Loucy (cell line): ENCODE measurements around the gene NKX1-1.

ENCODE experiments used
- H2AFZ ChIP-seq: fragments of 200-600 bp; sonication (generic); 2 replicates; pipeline ENCODE4 v1.6.0; 2016; ENCODE audit warnings: antibody characterized with exemption, mild to moderate bottlenecking, low read length, moderate library complexity
- H3F3A ChIP-seq: fragments of 200-600 bp; 2 replicates; pipeline ENCODE4 v1.6.0; 2016; ENCODE audit warnings: antibody characterized with exemption, low read depth, mild to moderate bottlenecking
- H3K27me3 ChIP-seq: fragments of 200-600 bp; sonication (generic); 2 replicates; pipeline ENCODE4 v1.6.1; 2014; ENCODE audit warnings: low read length, mild to moderate bottlenecking; ENCODE audit not compliant: insufficient read depth, poor library complexity, severe bottlenecking
- H3K36me3 ChIP-seq: fragments of 200-600 bp; sonication (generic); 2 replicates; pipeline ENCODE4 v1.6.1; 2016; ENCODE audit warnings: low read length; ENCODE audit not compliant: insufficient read depth
- H3K4me1 ChIP-seq: fragments of 200-600 bp; sonication (generic); 2 replicates; pipeline ENCODE4 v1.5.1; 2014; ENCODE audit warnings: low read length, mild to moderate bottlenecking; ENCODE audit not compliant: insufficient read depth, poor library complexity, severe bottlenecking
- H3K4me2 ChIP-seq: fragments of 200-600 bp; sonication (generic); 2 replicates; pipeline ENCODE4 v1.6.0; 2014; ENCODE audit warnings: antibody characterized with exemption, low read length, low read depth, mild to moderate bottlenecking; ENCODE audit not compliant: poor library complexity, severe bottlenecking
- H3K4me3 ChIP-seq: fragments of 200-600 bp; sonication (generic); 2 replicates; pipeline ENCODE4 v1.5.1; 2014; ENCODE audit warnings: low read length, mild to moderate bottlenecking, mixed read lengths; ENCODE audit not compliant: poor library complexity, severe bottlenecking
- H3K79me2 ChIP-seq: fragments of 200-600 bp; sonication (generic); 2 replicates; pipeline ENCODE4 v1.6.1; 2014; ENCODE audit warnings: low read length; ENCODE audit not compliant: insufficient read depth
- H3K9ac ChIP-seq: fragments of 200-600 bp; sonication (generic); 2 replicates; pipeline ENCODE4 v1.6.0; 2014; ENCODE audit warnings: mild to moderate bottlenecking, low read depth, low read length, moderate library complexity; ENCODE audit not compliant: poor library complexity, severe bottlenecking
- H3K9me2 ChIP-seq: fragments of 200-600 bp; sonication (generic); replicated peaks from 2 replicates; pipeline ENCODE4 v1.6.1; 2016; ENCODE audit warnings: low read depth, low read length, mixed read lengths
- H3K9me3 ChIP-seq: fragments of 200-600 bp; sonication (generic); 2 replicates; pipeline ENCODE4 v1.6.1; 2014; ENCODE audit warnings: mild to moderate bottlenecking, antibody characterized with exemption, low read length, low read depth; ENCODE audit not compliant: insufficient read depth
- H4K20me1 ChIP-seq: fragments of 200-600 bp; sonication (generic); 2 replicates; pipeline ENCODE4 v1.6.0; 2014; ENCODE audit warnings: antibody characterized with exemption, low read length, mild to moderate bottlenecking; ENCODE audit not compliant: insufficient read depth, poor library complexity, severe bottlenecking
- CTCF ChIP-seq: fragments of 200-600 bp; sonication (generic); conservative IDR thresholded peaks from 2 replicates; pipeline ENCODE4 v1.5.1; 2014; ENCODE audit warnings: mild to moderate bottlenecking, antibody characterized with exemption, low read length
- EZH2phosphoT487 ChIP-seq: fragments of 200-600 bp; IDR thresholded peaks from 2 replicates; pipeline ENCODE4 v1.6.1; 2018; ENCODE audit warnings: antibody characterized with exemption, mild to moderate bottlenecking, moderate library complexity, borderline replicate concordance

NKX1-1 gene

GRCh38 chr4:1359144-1359501, 47.1 kb downstream of the NKX1-1 start:
- H2AFZ ChIP-seq, result no peak overlapping the region
- H3K36me3 ChIP-seq, result no peaks in the 10 kb centered on the region; the same call in 1 of the 2 replicates
- H3K9me2 ChIP-seq, result no peaks in the 10 kb centered on the region
- no peaks in the 10 kb centered on the region for H3K9me3 ChIP-seq
- no peak overlapping the region for H3K9ac ChIP-seq
- no peak overlapping the region for H3K4me2 ChIP-seq
- no peaks in the 10 kb centered on the region for H3K79me2 ChIP-seq
- H3F3A ChIP-seq, result no peaks in the 10 kb centered on the region
- TF ChIP-seq EZH2phosphoT487 (no peak), CTCF (no peak)
- H3K27me3 ChIP-seq, result no peaks in the 10 kb centered on the region
- H4K20me1 ChIP-seq, result no peaks in the 10 kb centered on the region
- no peaks in the 10 kb centered on the region for H3K4me1 ChIP-seq
- H3K4me3 ChIP-seq, result no peak overlapping the region

- no peaks in the 10 kb centered on the region for H3K9me3 ChIP-seq
- no peak overlapping the region for H3K4me2 ChIP-seq
- no peaks in the 10 kb centered on the region for H3K79me2 ChIP-seq
- no peaks in the 10 kb centered on the region for H4K20me1 ChIP-seq
- no peaks in the 10 kb centered on the region; the same call in 1 of the 2 replicates for H3K36me3 ChIP-seq
- H3K27me3 ChIP-seq, result no peaks in the 10 kb centered on the region
- H2AFZ ChIP-seq, result no peak overlapping the region
- no peak overlapping the region for H3K9ac ChIP-seq
- no peak overlapping the region for H3K4me3 ChIP-seq
- TF ChIP-seq CTCF, result no peak
- no peak for TF ChIP-seq EZH2phosphoT487
- H3K9me2 ChIP-seq, result no peaks in the 10 kb centered on the region
- H3K4me1 ChIP-seq, result no peaks in the 10 kb centered on the region
- no peaks in the 10 kb centered on the region for H3F3A ChIP-seq
These were observed 47.7 kb downstream of the NKX1-1 start for GRCh38 chr4:1358421-1359143.

DNA sequence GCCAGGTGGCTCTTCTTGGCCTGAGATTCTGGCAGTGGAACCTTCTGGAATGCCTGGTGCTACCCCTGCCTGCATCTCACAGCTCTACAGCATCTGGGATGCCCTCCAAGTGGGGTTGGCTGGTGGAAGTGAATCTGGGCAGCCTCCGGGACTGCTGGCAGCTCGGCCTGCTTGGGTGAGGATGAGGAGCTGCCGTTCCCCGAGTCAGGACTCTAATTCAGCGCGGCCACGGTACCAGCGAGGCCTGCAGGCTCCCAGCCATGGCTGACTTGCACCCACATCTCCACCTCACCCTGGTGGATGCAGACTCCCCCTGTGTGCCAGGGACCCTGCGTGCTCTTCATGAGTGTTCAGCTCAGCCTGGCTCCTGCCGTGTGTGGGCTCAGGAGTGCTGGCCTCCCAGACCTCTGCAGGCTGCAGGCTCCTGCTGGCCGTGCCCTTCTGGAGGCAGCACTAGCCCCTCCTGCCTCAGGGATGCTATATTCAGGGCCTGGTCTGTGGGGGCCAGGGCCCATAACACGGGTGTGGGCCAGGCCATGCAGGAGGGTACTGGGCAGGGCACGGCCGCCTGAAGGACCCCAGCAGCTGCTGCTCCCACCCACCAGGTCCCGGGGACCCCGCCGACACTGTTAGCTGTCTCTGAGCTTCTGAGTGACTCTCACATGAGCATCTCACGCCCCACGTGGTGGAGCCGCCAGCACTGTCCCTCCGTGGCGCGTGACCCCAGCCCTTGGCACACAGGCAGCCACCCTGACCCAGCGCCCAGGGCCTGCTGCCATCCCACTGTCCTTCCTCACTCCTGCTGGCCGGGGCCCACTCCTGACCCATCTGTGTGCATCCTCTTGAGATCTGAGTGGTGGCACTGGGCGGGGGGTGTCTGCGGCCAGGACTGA, 48.6 kb downstream of the NKX1-1 start:
- H3F3A ChIP-seq, result no peaks in the 10 kb centered on the region
- H3K36me3 ChIP-seq, result no peaks in the 10 kb centered on the region; the same call in 1 of the 2 replicates
- H3K9ac ChIP-seq, result no peak overlapping the region
- TF ChIP-seq CTCF (no peak), EZH2phosphoT487 (no peak)
- H3K79me2 ChIP-seq, result no peaks in the 10 kb centered on the region
- H3K9me2 ChIP-seq, result no peaks in the 10 kb centered on the region
- H3K4me3 ChIP-seq, result no peak overlapping the region
- H3K27me3 ChIP-seq, result no peaks in the 10 kb centered on the region
- H3K9me3 ChIP-seq, result no peaks in the 10 kb centered on the region
- no peaks in the 10 kb centered on the region for H4K20me1 ChIP-seq
- H3K4me2 ChIP-seq, result no peak overlapping the region
- no peaks in the 10 kb centered on the region for H3K4me1 ChIP-seq
- H2AFZ ChIP-seq, result no peak overlapping the region
